ES-I3 (cell line): Measurements from ENCODE around the gene PCLO.
"Not testable (repeated sequence)": the region's sequence is repeated elsewhere in the genome, so short reads cannot be mapped to it uniquely, and the experiment has no call there.

Experiments used
- H3K36me3 ChIP-seq: 2 replicates; pipeline ENCODE4 v1.6.1; 2013; ENCODE audit warnings: mild to moderate bottlenecking, low read length, control low read depth, moderate library complexity; ENCODE audit not compliant: insufficient read depth
- H3K4me1 ChIP-seq: 2 replicates; pipeline ENCODE4 v1.6.1; 2013; ENCODE audit warnings: mild to moderate bottlenecking, control low read depth, low read length; ENCODE audit not compliant: insufficient read depth
- H3K9ac ChIP-seq: 2 replicates; pipeline ENCODE4 v1.6.1; 2013; ENCODE audit warnings: low read depth, mild to moderate bottlenecking, low read length, moderate library complexity
- H3K9me3 ChIP-seq: 2 replicates; pipeline ENCODE4 v1.6.1; 2013; ENCODE audit warnings: mild to moderate bottlenecking, low read length, moderate library complexity; ENCODE audit not compliant: control insufficient read depth, insufficient read depth

PCLO gene

GRCh38 chr7:83053965-83054364, 108.7 kb downstream of the PCLO start:
- H3K36me3 ChIP-seq = no peaks in the 10 kb centered on the region
- H3K9ac ChIP-seq = no peak overlapping the region
- no peaks in the 10 kb centered on the region for H3K4me1 ChIP-seq
- no peaks in the 10 kb centered on the region for H3K9me3 ChIP-seq

GRCh38 chr7:83040484-83040883, 122.2 kb downstream of the PCLO start:
- no peaks in the 10 kb centered on the region for H3K36me3 ChIP-seq

GRCh38 chr7:83038787-83039186, 123.9 kb downstream of the PCLO start:
- Histone ChIP-seq H3K9me3 (no peaks in the 10 kb centered on the region), H3K4me1 (peaks cover 11% of the 10 kb centered on the region; the same call in 1 of the 2 replicates), H3K9ac (no peak overlapping the region)

More at GRCh38 chr7:83040484-83040883, 122.2 kb downstream of the PCLO start:
- no peaks in the 10 kb centered on the region for H3K9me3 ChIP-seq
- H3K4me1 ChIP-seq = peaks cover 11% of the 10 kb centered on the region; the same call in 1 of the 2 replicates
- H3K9ac ChIP-seq = no peak overlapping the region

GRCh38 chr7:83036721-83037380, 125.8 kb downstream of the PCLO start:
- peaks cover 11% of the 10 kb centered on the region; the same call in 1 of the 2 replicates for H3K4me1 ChIP-seq
- no peaks in the 10 kb centered on the region for H3K36me3 ChIP-seq
- H3K9ac ChIP-seq = no peak overlapping the region

More at GRCh38 chr7:83038787-83039186, 123.9 kb downstream of the PCLO start:
- no peaks in the 10 kb centered on the region for H3K36me3 ChIP-seq

GRCh38 chr7:83036130-83036529, 126.6 kb downstream of the PCLO start:
- Histone ChIP-seq H3K4me1 (peaks cover 11% of the 10 kb centered on the region; the same call in 1 of the 2 replicates), H3K36me3 (no peaks in the 10 kb centered on the region), H3K9ac (no peak overlapping the region), H3K9me3 (no peaks in the 10 kb centered on the region)

More at GRCh38 chr7:83036721-83037380, 125.8 kb downstream of the PCLO start:
- no peaks in the 10 kb centered on the region for H3K9me3 ChIP-seq

GRCh38 chr7:83032195-83032594, 130.5 kb downstream of the PCLO start:
- H3K9ac ChIP-seq = no peak overlapping the region
- no peaks in the 10 kb centered on the region for H3K9me3 ChIP-seq
- peaks cover 6% of the 10 kb centered on the region; the same call in 1 of the 2 replicates for H3K4me1 ChIP-seq
- no peaks in the 10 kb centered on the region for H3K36me3 ChIP-seq

- H3K36me3 ChIP-seq, H3K4me1 ChIP-seq: not testable (repeated sequence)
- H3K9ac ChIP-seq = peak overlapping the region; percentile 20; the same call in 1 of the 2 replicates
Measured at GRCh38 chr7:83023817-83024665, 138.6 kb downstream of the PCLO start.

GRCh38 chr7:83021032-83021431, 141.7 kb downstream of the PCLO start:
- H3K36me3 ChIP-seq = no peaks in the 10 kb centered on the region
- H3K9me3 ChIP-seq = peaks cover 4% of the 10 kb centered on the region; the same call in 1 of the 2 replicates
- H3K9ac ChIP-seq = no peak overlapping the region
- H3K4me1 ChIP-seq = no peaks in the 10 kb centered on the region

More at GRCh38 chr7:83023817-83024665, 138.6 kb downstream of the PCLO start:
- H3K9me3 ChIP-seq = not testable (repeated sequence)

- Histone ChIP-seq H3K9ac (no peak overlapping the region), H3K36me3 (no peaks in the 10 kb centered on the region), H3K4me1 (no peaks in the 10 kb centered on the region), H3K9me3 (peaks cover 4% of the 10 kb centered on the region; the same call in 1 of the 2 replicates)
Measured at GRCh38 chr7:83020161-83020560, 142.5 kb downstream of the PCLO start.

- no peaks in the 10 kb centered on the region for H3K9me3 ChIP-seq
Measured at GRCh38 chr7:83015916-83016315, 146.8 kb downstream of the PCLO start.

GRCh38 chr7:83014546-83014945, 148.1 kb downstream of the PCLO start:
- H3K36me3 ChIP-seq = no peaks in the 10 kb centered on the region
- no peaks in the 10 kb centered on the region for H3K9me3 ChIP-seq
- H3K4me1 ChIP-seq = 0 out of 2 replicates have a peak, but pooled peaks cover 4% of the 10 kb centered on the region
- no peak overlapping the region for H3K9ac ChIP-seq

More at GRCh38 chr7:83015916-83016315, 146.8 kb downstream of the PCLO start:
- Histone ChIP-seq H3K9ac (no peak overlapping the region), H3K4me1 (0 out of 2 replicates have a peak, but pooled peaks cover 4% of the 10 kb centered on the region), H3K36me3 (no peaks in the 10 kb centered on the region)

- H3K36me3 ChIP-seq = no peaks in the 10 kb centered on the region
- no peaks in the 10 kb centered on the region for H3K9me3 ChIP-seq
- H3K9ac ChIP-seq = no peak overlapping the region
- 0 out of 2 replicates have a peak, but pooled peaks cover 4% of the 10 kb centered on the region for H3K4me1 ChIP-seq
Measured at GRCh38 chr7:83011954-83012353, 150.7 kb downstream of the PCLO start.

- H3K9me3 ChIP-seq = no peaks in the 10 kb centered on the region
- H3K9ac ChIP-seq = no peak overlapping the region
- H3K36me3 ChIP-seq = no peaks in the 10 kb centered on the region
- no peaks in the 10 kb centered on the region for H3K4me1 ChIP-seq
Measured at GRCh38 chr7:83005410-83005809, 157.3 kb downstream of the PCLO start.

- Histone ChIP-seq H3K4me1 (no peaks in the 10 kb centered on the region), H3K9me3 (no peaks in the 10 kb centered on the region), H3K9ac (no peak overlapping the region), H3K36me3 (no peaks in the 10 kb centered on the region)
Measured at GRCh38 chr7:83001362-83002040, 161.2 kb downstream of the PCLO start.
